ENCODE results near the gene CHGA.

The CHGA gene

GRCh38 chr14:92942976-92943710 is 20.2 kb downstream of the CHGA start:
- Histone ChIP-seq H3K27ac (replicated peaks) (no peak overlapping the region), H3K4me3 (replicated peaks; ENCODE audit: insufficient read depth, low read length) (no peak overlapping the region), H3K27me3 (ENCODE audit: insufficient read depth, poor library complexity, severe bottlenecking) (no peaks in the 10 kb centered on the region)
- TF ChIP-seq POLR2AphosphoS5 (IDR thresholded peaks at IDR 0.05; ENCODE audit: low read depth): no peak
- no peak for TF ChIP-seq REST (IDR thresholded peaks at IDR 0.05; ENCODE audit: insufficient replicate concordance, low read depth)
- TF ChIP-seq CTCF (IDR thresholded peaks at IDR 0.05; ENCODE audit: insufficient read depth, low read length): no peak
- no peak for TF ChIP-seq GABPA (IDR thresholded peaks at IDR 0.05; ENCODE audit: low read depth)
- no peak for TF ChIP-seq SPI1 (IDR thresholded peaks at IDR 0.05; ENCODE audit: borderline replicate concordance, low read depth)
- no peak for DNase-seq (ENCODE audit: low read depth in 1 of 2, low spot score in 1 of 2)

GRCh38 chr14:92943855-92944570 is 21.1 kb downstream of the CHGA start:
- no peak for TF ChIP-seq GABPA (IDR thresholded peaks at IDR 0.05; ENCODE audit: low read depth)
- no peak overlapping the region for H3K27ac ChIP-seq (replicated peaks)
- H3K27me3 ChIP-seq (ENCODE audit: insufficient read depth, poor library complexity, severe bottlenecking): no peaks in the 10 kb centered on the region
- no peak overlapping the region for H3K4me3 ChIP-seq (replicated peaks; ENCODE audit: insufficient read depth, low read length)
- DNase-seq (ENCODE audit: low read depth in 1 of 2, low spot score in 1 of 2): no peak

DNA sequence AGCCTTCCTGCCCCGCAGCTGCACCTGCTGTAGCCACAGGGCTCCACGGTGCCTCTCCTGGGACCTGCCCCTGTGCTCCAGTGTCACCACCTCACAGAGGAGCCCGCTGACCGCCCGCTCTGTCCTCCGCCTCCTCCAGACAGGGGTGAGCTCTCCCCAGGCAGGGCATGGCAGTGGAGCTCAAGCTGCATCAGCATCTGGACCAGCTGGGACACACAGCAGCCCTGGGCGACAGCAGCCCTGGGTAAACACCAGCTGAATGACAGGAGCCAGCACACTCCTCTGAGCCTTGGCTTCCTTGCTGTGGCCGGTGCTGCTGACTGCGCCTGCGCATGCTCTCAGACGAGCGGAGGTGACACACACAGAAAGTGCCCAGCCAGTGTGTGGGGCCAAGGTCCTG is 22.0 kb downstream of the CHGA start:
- no peak for TF ChIP-seq POLR2AphosphoS5 (IDR thresholded peaks at IDR 0.05; ENCODE audit: low read depth)
- TF ChIP-seq REST (IDR thresholded peaks at IDR 0.05; ENCODE audit: insufficient replicate concordance, low read depth): no peak
- TF ChIP-seq CTCF (IDR thresholded peaks at IDR 0.05; ENCODE audit: insufficient read depth, low read length): no peak
- no peak for TF ChIP-seq SPI1 (IDR thresholded peaks at IDR 0.05; ENCODE audit: borderline replicate concordance, low read depth)
- TF ChIP-seq GABPA (IDR thresholded peaks at IDR 0.05; ENCODE audit: low read depth): no peak
- no peaks in the 10 kb centered on the region for H3K27me3 ChIP-seq (ENCODE audit: insufficient read depth, poor library complexity, severe bottlenecking)
- no peak overlapping the region for H3K4me3 ChIP-seq (replicated peaks; ENCODE audit: insufficient read depth, low read length)
- no peak overlapping the region for H3K27ac ChIP-seq (replicated peaks)
- no peak for DNase-seq (ENCODE audit: low read depth in 1 of 2, low spot score in 1 of 2)

- H3K27ac ChIP-seq (replicated peaks): no peak overlapping the region
- no peaks in the 10 kb centered on the region for H3K27me3 ChIP-seq (ENCODE audit: insufficient read depth, poor library complexity, severe bottlenecking)
- TF ChIP-seq REST (IDR thresholded peaks at IDR 0.05; ENCODE audit: insufficient replicate concordance, low read depth) (no peak), CTCF (IDR thresholded peaks at IDR 0.05; ENCODE audit: insufficient read depth, low read length) (no peak), SPI1 (IDR thresholded peaks at IDR 0.05; ENCODE audit: borderline replicate concordance, low read depth) (no peak), GABPA (IDR thresholded peaks at IDR 0.05; ENCODE audit: low read depth) (no peak), POLR2AphosphoS5 (IDR thresholded peaks at IDR 0.05; ENCODE audit: low read depth) (no peak)
- DNase-seq (ENCODE audit: low read depth in 1 of 2, low spot score in 1 of 2): no peak
- H3K4me3 ChIP-seq (replicated peaks; ENCODE audit: insufficient read depth, low read length): no peak overlapping the region
These were observed 22.6 kb downstream of the CHGA start for GRCh38 chr14:92945544-92945943.

Measured in HL-60 (cell line).